Rectal smooth muscle tissue (tissue), 1 donor: ENCODE data around the gene TOM1L2.

Experiments used
- H3K27ac ChIP-seq: one replicate; pipeline ENCODE4 v1.7.0; 2013; ENCODE audit warnings: low read depth, low read length, inconsistent platforms
- H3K27me3 ChIP-seq: one replicate; pipeline ENCODE4 v1.7.0; 2013; ENCODE audit warnings: low read length; ENCODE audit not compliant: control insufficient read depth, insufficient read depth
- H3K36me3 ChIP-seq: one replicate; pipeline ENCODE4 v1.7.0; 2013; ENCODE audit warnings: low read length; ENCODE audit not compliant: control insufficient read depth, insufficient read depth
- H3K4me1 ChIP-seq: one replicate; pipeline ENCODE4 v1.7.0; 2013; ENCODE audit warnings: low read length; ENCODE audit not compliant: control insufficient read depth, insufficient read depth
- H3K4me3 ChIP-seq: one replicate; pipeline ENCODE4 v1.7.0; 2013; ENCODE audit warnings: low read length
- H3K9ac ChIP-seq: one replicate; pipeline ENCODE4 v1.7.0; 2013; ENCODE audit warnings: low read length

Gene TOM1L2

GRCh38 chr17:17890773-17891759 lies 81.1 kb downstream of the TOM1L2 start:
- peaks cover 6% of the 10 kb centered on the region for H3K36me3 ChIP-seq
- H3K4me3 ChIP-seq, result no peak overlapping the region
- H3K27ac ChIP-seq, result no peak overlapping the region
- no peaks in the 10 kb centered on the region for H3K27me3 ChIP-seq
- H3K9ac ChIP-seq, result no peak overlapping the region
- H3K4me1 ChIP-seq, result peaks cover 3% of the 10 kb centered on the region

- no peak overlapping the region for H3K27ac ChIP-seq
- H3K27me3 ChIP-seq, result no peaks in the 10 kb centered on the region
- peaks cover 2% of the 10 kb centered on the region for H3K36me3 ChIP-seq
- no peak overlapping the region for H3K9ac ChIP-seq
- H3K4me1 ChIP-seq, result peaks cover 3% of the 10 kb centered on the region
- no peak overlapping the region for H3K4me3 ChIP-seq
Observed at GRCh38 chr17:17889922-17890321, 82.3 kb downstream of the TOM1L2 start.

GRCh38 chr17:17888821-17889220 lies 83.4 kb downstream of the TOM1L2 start:
- Histone ChIP-seq H3K9ac (no peak overlapping the region), H3K36me3 (peaks cover 5% of the 10 kb centered on the region), H3K4me1 (no peaks in the 10 kb centered on the region), H3K4me3 (no peak overlapping the region), H3K27me3 (no peaks in the 10 kb centered on the region), H3K27ac (no peak overlapping the region)

- H3K27me3 ChIP-seq, result no peaks in the 10 kb centered on the region
- no peak overlapping the region for H3K9ac ChIP-seq
- H3K4me1 ChIP-seq, result no peaks in the 10 kb centered on the region
- H3K4me3 ChIP-seq, result no peak overlapping the region
- H3K27ac ChIP-seq, result no peak overlapping the region
- H3K36me3 ChIP-seq, result peaks cover 5% of the 10 kb centered on the region
Observed at GRCh38 chr17:17888371-17888770, 83.8 kb downstream of the TOM1L2 start.

- H3K27ac ChIP-seq, result no peak overlapping the region
- no peak overlapping the region for H3K4me3 ChIP-seq
- no peaks in the 10 kb centered on the region for H3K4me1 ChIP-seq
- H3K9ac ChIP-seq, result no peak overlapping the region
- peaks cover 6% of the 10 kb centered on the region for H3K36me3 ChIP-seq
- no peaks in the 10 kb centered on the region for H3K27me3 ChIP-seq
Observed at GRCh38 chr17:17887752-17888304, 84.4 kb downstream of the TOM1L2 start.

GRCh38 chr17:17886726-17887125 lies 85.5 kb downstream of the TOM1L2 start:
- no peak overlapping the region for H3K27ac ChIP-seq

GRCh38 chr17:17886226-17886625 lies 86.0 kb downstream of the TOM1L2 start:
- no peaks in the 10 kb centered on the region for H3K27me3 ChIP-seq
- no peak overlapping the region for H3K27ac ChIP-seq
- H3K4me1 ChIP-seq, result no peaks in the 10 kb centered on the region
- H3K4me3 ChIP-seq, result no peak overlapping the region
- peaks cover 14% of the 10 kb centered on the region for H3K36me3 ChIP-seq
- no peak overlapping the region for H3K9ac ChIP-seq

More at GRCh38 chr17:17886726-17887125, 85.5 kb downstream of the TOM1L2 start:
- Histone ChIP-seq H3K4me3 (no peak overlapping the region), H3K36me3 (peaks cover 14% of the 10 kb centered on the region), H3K9ac (no peak overlapping the region), H3K27me3 (no peaks in the 10 kb centered on the region), H3K4me1 (no peaks in the 10 kb centered on the region)

GRCh38 chr17:17884391-17885357 lies 87.5 kb downstream of the TOM1L2 start:
- no peak overlapping the region for H3K4me3 ChIP-seq
- H3K27ac ChIP-seq, result no peak overlapping the region
- no peaks in the 10 kb centered on the region for H3K4me1 ChIP-seq
- no peak overlapping the region for H3K9ac ChIP-seq
- peaks cover 15% of the 10 kb centered on the region for H3K36me3 ChIP-seq
- H3K27me3 ChIP-seq, result no peaks in the 10 kb centered on the region

- H3K4me1 ChIP-seq, result no peaks in the 10 kb centered on the region
- no peak overlapping the region for H3K9ac ChIP-seq
- H3K27me3 ChIP-seq, result no peaks in the 10 kb centered on the region
- peaks cover 21% of the 10 kb centered on the region for H3K36me3 ChIP-seq
- H3K27ac ChIP-seq, result no peak overlapping the region
- H3K4me3 ChIP-seq, result no peak overlapping the region
Observed at GRCh38 chr17:17883801-17884200, 88.4 kb downstream of the TOM1L2 start.

- Histone ChIP-seq H3K27ac (no peak overlapping the region), H3K4me1 (peaks cover 15% of the 10 kb centered on the region), H3K4me3 (no peak overlapping the region), H3K27me3 (no peaks in the 10 kb centered on the region), H3K9ac (no peak overlapping the region), H3K36me3 (peaks cover 21% of the 10 kb centered on the region)
Observed at GRCh38 chr17:17882082-17882581, 90.1 kb downstream of the TOM1L2 start.

- Histone ChIP-seq H3K27me3 (no peaks in the 10 kb centered on the region), H3K4me3 (no peak overlapping the region), H3K9ac (no peak overlapping the region), H3K36me3 (peaks cover 26% of the 10 kb centered on the region), H3K4me1 (peaks cover 29% of the 10 kb centered on the region), H3K27ac (no peak overlapping the region)
Observed at GRCh38 chr17:17880577-17881196, 91.5 kb downstream of the TOM1L2 start.
